Measurements from ENCODE around the gene HSFX1.

The HSFX1 gene

DNA sequence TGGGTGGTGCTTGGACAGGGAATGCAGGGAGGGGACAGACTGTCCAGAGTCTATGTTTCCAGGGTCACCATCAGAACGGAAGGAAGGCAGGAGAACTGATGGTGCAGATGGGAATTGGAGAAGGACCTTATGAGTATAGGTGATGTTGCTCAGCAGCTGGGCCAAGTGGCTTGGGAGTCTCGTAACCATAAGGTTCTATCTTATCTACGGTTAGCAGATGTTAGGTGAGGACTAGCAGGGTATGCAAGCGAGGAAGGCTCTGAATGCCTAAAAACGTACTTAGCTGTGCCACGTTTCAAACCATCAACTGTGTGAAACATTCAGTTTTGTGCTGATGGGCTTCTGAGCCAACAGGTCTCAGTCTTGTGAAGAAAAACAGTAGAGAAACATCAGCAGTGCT is 30.2 kb downstream of the HSFX1 start:
- no peak for DNase-seq

DNA sequence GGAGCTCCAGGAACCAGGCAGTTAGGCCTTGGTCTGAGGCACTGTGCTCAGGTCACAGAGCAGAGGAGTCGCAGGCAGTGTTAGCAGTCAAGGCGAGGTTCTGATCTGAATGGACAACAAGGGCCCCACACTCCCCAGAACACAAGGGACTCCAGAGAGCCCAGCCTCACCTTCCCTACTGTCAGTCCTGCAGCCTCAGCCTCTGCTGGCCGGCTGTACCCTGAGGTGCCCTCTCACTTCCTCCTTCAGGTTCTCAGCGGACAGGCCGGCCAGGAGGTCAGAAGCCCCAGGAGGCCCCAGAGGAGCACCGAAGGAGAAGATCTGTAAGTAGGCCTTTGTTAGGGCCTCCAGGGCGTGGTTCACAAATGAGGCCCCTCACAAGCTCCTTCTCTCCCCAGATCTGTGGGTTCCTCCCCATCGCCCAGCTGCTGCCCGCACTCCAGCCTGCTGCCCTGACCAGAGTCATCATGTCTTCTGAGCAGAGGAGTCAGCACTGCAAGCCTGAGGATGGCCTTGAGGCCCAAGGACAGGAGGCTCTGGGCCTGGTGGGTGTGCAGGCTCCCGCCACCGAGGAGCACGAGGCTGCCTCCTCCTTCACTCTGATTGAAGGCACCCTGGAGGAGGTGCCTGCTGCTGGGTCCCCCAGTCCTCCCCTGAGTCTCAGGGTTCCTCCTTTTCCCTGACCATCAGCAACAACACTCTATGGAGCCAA is 34.0 kb downstream of the HSFX1 start:
- DNase-seq: no peak

DNA sequence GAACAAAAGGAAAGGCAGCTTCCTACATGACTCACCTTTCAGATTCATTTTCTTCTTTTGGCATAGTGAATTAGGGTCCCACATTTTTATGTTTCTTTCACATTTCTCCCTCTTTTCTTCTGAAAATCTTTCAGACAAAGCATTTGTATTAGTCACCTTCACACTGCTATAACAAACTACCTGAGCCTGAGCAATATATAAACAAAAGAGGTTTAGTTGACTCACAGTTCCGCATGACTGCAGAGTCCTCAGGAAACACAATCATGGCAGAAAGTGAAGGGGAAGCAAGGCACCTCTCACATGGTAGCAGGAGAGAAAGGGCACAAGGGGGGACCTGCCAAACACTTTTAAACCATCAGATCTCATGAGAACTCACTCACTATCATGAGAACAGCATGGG is 44.8 kb downstream of the HSFX1 start:
- no peak for DNase-seq

DNA sequence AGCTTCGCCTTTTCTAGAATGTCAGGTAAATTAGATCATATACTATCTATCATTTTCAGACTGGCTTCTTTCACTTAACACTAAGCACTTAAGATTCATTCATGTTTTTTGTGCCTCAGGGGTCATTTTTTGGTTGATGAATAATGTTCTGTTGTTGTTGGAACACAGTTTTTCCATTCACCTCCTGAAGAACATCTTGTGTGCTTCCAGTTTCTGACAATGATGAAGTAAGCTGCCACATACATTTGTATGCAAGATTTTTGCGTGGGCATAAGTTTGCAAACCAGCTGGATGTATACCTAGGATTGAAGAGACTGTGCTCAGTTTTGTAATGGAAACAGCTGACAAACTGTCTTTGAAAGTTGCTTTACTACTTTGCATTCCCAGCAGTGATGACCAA is 45.5 kb downstream of the HSFX1 start:
- no peak for DNase-seq

DNA sequence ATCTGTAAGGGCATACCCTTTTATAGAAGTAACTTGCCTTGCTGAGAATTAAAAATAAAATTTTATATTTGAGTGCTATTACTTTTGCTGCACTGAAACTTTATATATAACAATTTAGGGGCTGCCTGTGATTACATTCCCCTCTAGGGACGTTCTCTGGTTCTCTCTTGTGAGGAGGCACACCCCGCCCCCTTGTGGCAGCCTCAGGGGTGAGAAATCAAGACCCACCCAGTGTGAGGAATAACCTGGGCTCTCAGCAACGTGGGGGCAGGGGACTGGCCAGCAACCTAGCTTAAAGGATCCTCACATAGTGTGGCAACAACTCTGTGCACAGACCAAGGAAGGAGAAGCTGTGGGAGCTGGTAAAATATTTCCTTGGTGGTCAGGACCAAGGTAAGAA is 51.6 kb downstream of the HSFX1 start:
- DNase-seq: no peak
